H1 (cell line): Measurements from ENCODE around the gene POLR3G. TPM values are rescaled to one million over a fixed set of nuclear protein-coding genes. Genes with fewer than 3 reads are reported as not detected.

Experiments used
- TBP ChIP-seq: IDR thresholded peaks from 2 replicates; pipeline ENCODE4 v1.6.1; 2011; ENCODE audit warnings: low read depth, low read length, improper control_type of control experiment
- polyA plus RNA-seq, 7 experiments: library from polyadenylated mRNA; depleted of rRNA in 3 of 7; stranded (reverse) in 5 of 7; unstranded in 2 of 7; fragments of >200 nt in 5 of 7; fragments of 200-250 nt in 2 of 7; gene quantifications; 1 replicate in 5 of 7; 2 replicates in 1 of 7; 4 replicates in 1 of 7; pipeline versions ENCODE4 v1.2.1 to v1.2.3, GENCODE V29; 2011 to 2013; ENCODE audit warnings: missing spikeins in 2 of 7, mixed read lengths in 2 of 7
- total RNA-seq: library from RNA; stranded (reverse); fragmentation: NEBNext Ultra II Directional; extraction: Animal tissue kit (Norgen Biotek cat#: 25700); gene quantifications from 2 replicates; pipeline ENCODE4 v1.2.1, GENCODE V29; 2021
- TF ChIP-seq, protein P1 (sequence below), 3 experiments: IDR thresholded peaks; 1 replicate in 2 of 3; 2 replicates in 1 of 3; pipeline versions ENCODE4 v1.5.1 to v1.6.1; 2011; ENCODE audit warnings: low read length in 3 of 3, mild to moderate bottlenecking in 3 of 3, inconsistent platforms in 2 of 3, low read depth in 1 of 3, moderate library complexity in 1 of 3; ENCODE audit not compliant: insufficient read depth in 1 of 3; ENCODE audit errors: control extremely low read depth in 1 of 3

POLR3G gene
- total and polyA plus RNA-seq, 2 of the 8 experiments (the other 6 are each of a cell fraction or from before 2014, with no cell fraction given): 119 to 179 TPM

DNA sequence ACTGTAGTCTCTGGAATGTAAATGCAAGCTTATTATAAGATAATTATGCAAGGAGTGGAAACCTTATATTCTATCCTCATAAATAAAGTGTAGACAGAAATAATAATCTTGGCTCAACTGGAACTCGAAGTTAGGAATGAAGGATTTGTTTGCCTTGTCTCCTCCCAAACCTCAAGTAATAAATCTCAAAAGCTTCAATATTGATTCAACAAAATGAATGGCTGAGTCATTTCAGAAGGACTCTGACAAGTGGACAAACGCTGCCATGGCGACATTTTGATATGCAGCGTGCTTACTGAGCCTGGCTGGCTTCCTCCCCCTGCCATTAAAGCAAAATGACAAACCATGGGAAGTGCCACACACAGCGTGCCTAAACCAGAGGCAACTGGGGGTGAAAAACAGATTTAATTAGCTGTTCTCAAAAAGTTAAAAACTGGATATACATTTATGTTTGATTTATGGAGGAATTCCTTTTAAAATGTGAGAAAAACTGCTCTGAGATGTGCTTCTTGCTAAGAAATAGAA, 73.5 kb downstream of the POLR3G start (continued):
- TF ChIP-seq, protein P1, sequence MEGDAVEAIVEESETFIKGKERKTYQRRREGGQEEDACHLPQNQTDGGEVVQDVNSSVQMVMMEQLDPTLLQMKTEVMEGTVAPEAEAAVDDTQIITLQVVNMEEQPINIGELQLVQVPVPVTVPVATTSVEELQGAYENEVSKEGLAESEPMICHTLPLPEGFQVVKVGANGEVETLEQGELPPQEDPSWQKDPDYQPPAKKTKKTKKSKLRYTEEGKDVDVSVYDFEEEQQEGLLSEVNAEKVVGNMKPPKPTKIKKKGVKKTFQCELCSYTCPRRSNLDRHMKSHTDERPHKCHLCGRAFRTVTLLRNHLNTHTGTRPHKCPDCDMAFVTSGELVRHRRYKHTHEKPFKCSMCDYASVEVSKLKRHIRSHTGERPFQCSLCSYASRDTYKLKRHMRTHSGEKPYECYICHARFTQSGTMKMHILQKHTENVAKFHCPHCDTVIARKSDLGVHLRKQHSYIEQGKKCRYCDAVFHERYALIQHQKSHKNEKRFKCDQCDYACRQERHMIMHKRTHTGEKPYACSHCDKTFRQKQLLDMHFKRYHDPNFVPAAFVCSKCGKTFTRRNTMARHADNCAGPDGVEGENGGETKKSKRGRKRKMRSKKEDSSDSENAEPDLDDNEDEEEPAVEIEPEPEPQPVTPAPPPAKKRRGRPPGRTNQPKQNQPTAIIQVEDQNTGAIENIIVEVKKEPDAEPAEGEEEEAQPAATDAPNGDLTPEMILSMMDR (IDR thresholded peaks at IDR 0.05; ENCODE audit: control extremely low read depth in 1 of 3, insufficient read depth in 1 of 3, low read depth in 1 of 3, low read length in 3 of 3): no peak
- TF ChIP-seq TBP: no peak
- TF ChIP-seq, all 59 proteins: peak for 0
